ENCODE measurements around the gene CD74.

Gene CD74

DNA sequence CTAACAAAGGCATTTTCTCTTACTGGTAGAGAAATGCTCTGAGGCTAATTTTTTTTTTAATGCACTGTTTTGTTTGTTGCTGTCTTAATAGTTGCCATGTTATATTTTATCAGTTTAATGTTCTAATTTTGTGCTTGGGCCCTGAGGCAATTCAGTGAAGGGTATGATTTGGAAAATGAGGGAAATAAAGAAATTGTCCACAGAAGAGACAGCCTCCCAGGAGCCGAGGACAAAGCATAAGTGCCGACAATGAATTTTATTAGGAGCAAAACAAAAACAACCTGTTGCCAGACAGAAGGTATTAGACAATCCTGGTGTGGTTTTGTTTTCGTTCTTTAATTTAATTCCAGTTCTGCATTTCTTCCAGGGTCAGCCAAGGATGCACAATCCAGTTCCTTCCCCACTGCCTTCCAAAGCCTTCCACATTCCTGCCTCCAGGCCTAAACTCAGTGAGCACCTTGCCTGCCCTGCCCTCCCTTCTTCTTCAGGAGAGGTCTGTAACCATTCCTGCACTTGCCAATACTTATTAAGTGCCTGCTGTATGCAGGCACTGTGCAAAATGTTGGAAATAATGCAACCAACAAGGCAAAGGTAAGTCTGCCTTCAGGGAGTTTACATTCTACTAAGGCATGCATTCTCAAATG, 59.6 kb downstream of the CD74 start:
- no peak for DNase-seq (ENCODE audit: low spot score)
- in situ Hi-C loops (cut with MboI; ENCODE audit: low sequenced_read_pairs, unreplicated experiment), result no loop called here
- TF ChIP-seq, protein P1, sequence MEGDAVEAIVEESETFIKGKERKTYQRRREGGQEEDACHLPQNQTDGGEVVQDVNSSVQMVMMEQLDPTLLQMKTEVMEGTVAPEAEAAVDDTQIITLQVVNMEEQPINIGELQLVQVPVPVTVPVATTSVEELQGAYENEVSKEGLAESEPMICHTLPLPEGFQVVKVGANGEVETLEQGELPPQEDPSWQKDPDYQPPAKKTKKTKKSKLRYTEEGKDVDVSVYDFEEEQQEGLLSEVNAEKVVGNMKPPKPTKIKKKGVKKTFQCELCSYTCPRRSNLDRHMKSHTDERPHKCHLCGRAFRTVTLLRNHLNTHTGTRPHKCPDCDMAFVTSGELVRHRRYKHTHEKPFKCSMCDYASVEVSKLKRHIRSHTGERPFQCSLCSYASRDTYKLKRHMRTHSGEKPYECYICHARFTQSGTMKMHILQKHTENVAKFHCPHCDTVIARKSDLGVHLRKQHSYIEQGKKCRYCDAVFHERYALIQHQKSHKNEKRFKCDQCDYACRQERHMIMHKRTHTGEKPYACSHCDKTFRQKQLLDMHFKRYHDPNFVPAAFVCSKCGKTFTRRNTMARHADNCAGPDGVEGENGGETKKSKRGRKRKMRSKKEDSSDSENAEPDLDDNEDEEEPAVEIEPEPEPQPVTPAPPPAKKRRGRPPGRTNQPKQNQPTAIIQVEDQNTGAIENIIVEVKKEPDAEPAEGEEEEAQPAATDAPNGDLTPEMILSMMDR (IDR thresholded peaks at IDR 0.05; ENCODE audit: borderline replicate concordance, control extremely low read depth, extremely low read depth, insufficient read depth, missing control alignments), result no peak

DNA sequence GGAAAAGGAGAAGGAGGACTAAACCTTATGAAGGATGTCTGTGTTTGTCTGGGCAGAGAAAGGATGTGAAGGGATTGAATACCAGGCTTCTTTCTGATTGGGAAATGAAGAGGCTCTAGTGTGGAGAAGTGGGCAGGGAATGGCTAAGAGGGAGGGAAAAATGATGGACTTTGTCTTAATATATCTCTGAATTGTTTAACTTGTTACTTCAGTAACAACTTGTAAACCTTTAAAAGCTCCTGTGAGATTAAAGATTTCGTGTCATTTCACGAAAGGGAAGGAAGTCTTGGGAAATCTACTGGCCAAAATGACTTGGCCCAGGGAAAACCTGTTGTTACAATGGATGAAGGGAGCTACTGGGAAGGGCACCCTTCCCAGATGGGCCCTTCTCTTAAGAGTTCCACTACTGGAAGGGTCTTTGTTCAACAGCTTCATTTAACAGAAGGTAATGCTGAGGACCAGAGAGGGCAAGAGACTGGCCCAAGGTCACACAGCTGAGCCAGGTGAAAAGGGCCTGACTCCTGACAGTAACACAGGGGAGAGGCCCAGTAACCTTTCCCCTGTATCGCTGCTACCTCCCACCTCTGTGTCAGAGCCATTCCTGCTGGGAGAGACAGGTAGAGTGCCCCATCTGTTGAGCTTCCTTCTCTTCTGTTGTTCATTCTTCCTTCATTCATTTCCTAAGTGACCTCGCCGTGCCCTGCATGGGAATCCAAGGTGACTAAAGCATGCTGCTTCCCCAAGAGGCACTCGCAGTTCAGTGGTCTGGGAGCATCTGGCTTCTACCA, 60.3 kb downstream of the CD74 start:
- in situ Hi-C loops (cut with MboI; ENCODE audit: low sequenced_read_pairs, unreplicated experiment), result no loop called here
- TF ChIP-seq, protein P1 (IDR thresholded peaks at IDR 0.05; ENCODE audit: borderline replicate concordance, control extremely low read depth, extremely low read depth, insufficient read depth, missing control alignments), result no peak
- DNase-seq (ENCODE audit: low spot score), result no peak

Data from GM13976 (cell line).